Fibroblast of the aortic adventitia (primary cell): ENCODE data around the gene TNFAIP8. TPM values are rescaled to one million over a fixed set of nuclear protein-coding genes. Genes with fewer than 3 reads are reported as not detected.

Experiments
- DNase-seq: peaks from one replicate; pipeline ENCODE4 v3.0.0-alpha.2; 2010; ENCODE audit warnings: low read depth
- H3K4me3 ChIP-seq: 2 replicates; pipeline ENCODE4 v1.5.1; 2011; ENCODE audit warnings: low read depth, mild to moderate bottlenecking, control low read depth, low read length, moderate library complexity
- CTCF ChIP-seq: IDR thresholded peaks from 2 replicates; pipeline ENCODE4 v1.5.1; 2011; ENCODE audit warnings: mild to moderate bottlenecking, low read length, control low read depth, inconsistent platforms; ENCODE audit not compliant: insufficient read depth
- small RNA-seq: library from RNA; depleted of rRNA; stranded (forward); fragments of <200 nt; gene quantifications from one replicate; pipeline ENCODE3, GENCODE V24; 2012
- total RNA-seq: library from RNA; depleted of rRNA; stranded (reverse); fragments of >200 nt; gene quantifications from 2 replicates; pipeline ENCODE4 v1.2.3, GENCODE V29; 2012; ENCODE audit warnings: low replicate concordance

The TNFAIP8 gene
- total RNA-seq, 1 donor, result 33.3 TPM

- DNase-seq, result no peak
- TF ChIP-seq CTCF, result no peak
- H3K4me3 ChIP-seq, result no peak overlapping the region
Observed at GRCh38 chr5:119445544-119445943, 89.7 kb downstream of the TNFAIP8 start.

Small RNAs within 50 kb of the gene (small RNA-seq; reads per million reads assigned to genes)
- gene RN7SL174P (not detected), gene RNA5SP190 (not detected)

Other genes starting within 250 kb of the TNFAIP8 start
- gene HSD17B4, start 96.5 kb downstream of the TNFAIP8 start, total RNA-seq, result 122 and 175 TPM in 2 replicates